GM12872 (cell line): Measurements from ENCODE around the gene CREG2.

Source experiments
- CTCF ChIP-seq: IDR thresholded peaks from 3 replicates; pipeline ENCODE4 v1.5.1; 2011; ENCODE audit warnings: low read depth, mild to moderate bottlenecking, low read length, moderate library complexity; ENCODE audit not compliant: insufficient read depth

Gene CREG2

GRCh38 chr2:101371636-101372035 is 15.7 kb downstream of the CREG2 start:
- TF ChIP-seq CTCF = no peak

- no peak for TF ChIP-seq CTCF
Measured at GRCh38 chr2:101369100-101369499, 18.2 kb downstream of the CREG2 start.

- no peak for TF ChIP-seq CTCF
Measured at GRCh38 chr2:101368376-101368775, 18.9 kb downstream of the CREG2 start.

GRCh38 chr2:101367508-101367907 is 19.8 kb downstream of the CREG2 start:
- no peak for TF ChIP-seq CTCF

GRCh38 chr2:101364878-101365277 is 22.4 kb downstream of the CREG2 start:
- TF ChIP-seq CTCF = no peak

GRCh38 chr2:101362777-101363176 is 24.5 kb downstream of the CREG2 start:
- no peak for TF ChIP-seq CTCF

- TF ChIP-seq CTCF = no peak
Measured at GRCh38 chr2:101362316-101362715, 25.0 kb downstream of the CREG2 start.

- TF ChIP-seq CTCF = no peak
Measured at GRCh38 chr2:101361522-101361921, 25.8 kb downstream of the CREG2 start.
